ENCODE data around the gene COX8A.

- no peak for TF ChIP-seq CTCF (IDR thresholded peaks at IDR 0.05; ENCODE audit: insufficient read depth, low read length)
- TF ChIP-seq POLR2AphosphoS5 (IDR thresholded peaks at IDR 0.05; ENCODE audit: low read depth): no peak
- TF ChIP-seq GABPA (IDR thresholded peaks at IDR 0.05; ENCODE audit: low read depth): no peak
- TF ChIP-seq, protein P1, sequence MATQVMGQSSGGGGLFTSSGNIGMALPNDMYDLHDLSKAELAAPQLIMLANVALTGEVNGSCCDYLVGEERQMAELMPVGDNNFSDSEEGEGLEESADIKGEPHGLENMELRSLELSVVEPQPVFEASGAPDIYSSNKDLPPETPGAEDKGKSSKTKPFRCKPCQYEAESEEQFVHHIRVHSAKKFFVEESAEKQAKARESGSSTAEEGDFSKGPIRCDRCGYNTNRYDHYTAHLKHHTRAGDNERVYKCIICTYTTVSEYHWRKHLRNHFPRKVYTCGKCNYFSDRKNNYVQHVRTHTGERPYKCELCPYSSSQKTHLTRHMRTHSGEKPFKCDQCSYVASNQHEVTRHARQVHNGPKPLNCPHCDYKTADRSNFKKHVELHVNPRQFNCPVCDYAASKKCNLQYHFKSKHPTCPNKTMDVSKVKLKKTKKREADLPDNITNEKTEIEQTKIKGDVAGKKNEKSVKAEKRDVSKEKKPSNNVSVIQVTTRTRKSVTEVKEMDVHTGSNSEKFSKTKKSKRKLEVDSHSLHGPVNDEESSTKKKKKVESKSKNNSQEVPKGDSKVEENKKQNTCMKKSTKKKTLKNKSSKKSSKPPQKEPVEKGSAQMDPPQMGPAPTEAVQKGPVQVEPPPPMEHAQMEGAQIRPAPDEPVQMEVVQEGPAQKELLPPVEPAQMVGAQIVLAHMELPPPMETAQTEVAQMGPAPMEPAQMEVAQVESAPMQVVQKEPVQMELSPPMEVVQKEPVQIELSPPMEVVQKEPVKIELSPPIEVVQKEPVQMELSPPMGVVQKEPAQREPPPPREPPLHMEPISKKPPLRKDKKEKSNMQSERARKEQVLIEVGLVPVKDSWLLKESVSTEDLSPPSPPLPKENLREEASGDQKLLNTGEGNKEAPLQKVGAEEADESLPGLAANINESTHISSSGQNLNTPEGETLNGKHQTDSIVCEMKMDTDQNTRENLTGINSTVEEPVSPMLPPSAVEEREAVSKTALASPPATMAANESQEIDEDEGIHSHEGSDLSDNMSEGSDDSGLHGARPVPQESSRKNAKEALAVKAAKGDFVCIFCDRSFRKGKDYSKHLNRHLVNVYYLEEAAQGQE (IDR thresholded peaks at IDR 0.05; ENCODE audit: insufficient replicate concordance, low read depth): no peak
Observed at GRCh38 chr11:64020976-64021756, 46.7 kb downstream of the COX8A start.

Measured in HL-60 (cell line).